Spleen (tissue), 11 donors: ENCODE data around the gene KRT71. TPM values are rescaled to one million over a fixed set of nuclear protein-coding genes. Genes with fewer than 3 reads are reported as not detected.

Source experiments
- DNase-seq: peaks from one replicate; pipeline ENCODE4 v3.0.0-alpha.2; 2020
- H3K27ac ChIP-seq, 8 donors: fragments of 200-600 bp; sonication (generic) in 7 of 8; 1 replicate in 4 of 8; 2 replicates in 4 of 8; pipeline versions ENCODE4 v1.5.0 to v1.8.0; 2016 to 2021; ENCODE audit warnings: inconsistent platforms in 4 of 8, mild to moderate bottlenecking in 4 of 8, moderate library complexity in 1 of 8
- H3K27me3 ChIP-seq, 7 donors: fragments of 200-600 bp; sonication (generic) in 6 of 7; replicated peaks in 1 of 7; 1 replicate in 4 of 7; 2 replicates in 3 of 7; pipeline versions ENCODE4 v1.5.0 to v1.8.0; 2016 to 2021; ENCODE audit warnings: inconsistent platforms in 3 of 7, mild to moderate bottlenecking in 1 of 7
- H3K36me3 ChIP-seq, 6 donors: fragments of 200-600 bp; sonication (generic) in 5 of 6; 1 replicate in 4 of 6; 2 replicates in 2 of 6; pipeline versions ENCODE4 v1.5.0 to v1.8.0; 2016 to 2021; ENCODE audit warnings: inconsistent platforms in 2 of 6
- H3K4me1 ChIP-seq, 6 donors: fragments of 200-600 bp; sonication (generic) in 5 of 6; 1 replicate in 3 of 6; 2 replicates in 3 of 6; pipeline versions ENCODE4 v1.5.0 to v1.8.0; 2016 to 2021; ENCODE audit warnings: inconsistent platforms in 3 of 6
- H3K4me3 ChIP-seq, 8 donors: fragments of 200-600 bp; sonication (generic) in 7 of 8; 1 replicate in 4 of 8; 2 replicates in 4 of 8; pipeline versions ENCODE4 v1.5.0 to v1.8.0; 2016 to 2021; ENCODE audit warnings: inconsistent platforms in 4 of 8, mild to moderate bottlenecking in 4 of 8, moderate library complexity in 2 of 8
- H3K9me3 ChIP-seq, 8 donors: fragments of 200-600 bp; sonication (generic) in 7 of 8; 1 replicate in 4 of 8; 2 replicates in 4 of 8; pipeline versions ENCODE4 v1.5.0 to v1.8.0; 2016 to 2021; ENCODE audit warnings: inconsistent platforms in 4 of 8
- CTCF ChIP-seq, 11 experiments: fragments of 200-600 bp in 7 of 11; fragments of 450-650 bp in 4 of 11; sonication (generic) in 4 of 11; IDR thresholded peaks in 8 of 11; conservative IDR thresholded peaks in 3 of 11; 1 replicate in 7 of 11; 2 replicates in 4 of 11; pipeline versions ENCODE4 v1.4.0 to v1.8.0; 2016 to 2021; ENCODE audit warnings: antibody characterized with exemption in 11 of 11, inconsistent platforms in 4 of 11, mild to moderate bottlenecking in 1 of 11
- POLR2A ChIP-seq, 3 donors: fragments of 450-650 bp; IDR thresholded peaks; one replicate each; pipeline ENCODE4 v1.5.1; 2017; ENCODE audit warnings: antibody characterized with exemption in 3 of 3, mild to moderate bottlenecking in 1 of 3
- POLR2AphosphoS5 ChIP-seq, 3 donors: sonication (generic); formaldehyde crosslinking; IDR thresholded peaks; one replicate each; pipeline ENCODE4 v1.5.1; 2017; ENCODE audit warnings: antibody characterized with exemption in 3 of 3
- WGBS, 5 donors: extraction: QIAGEN DNeasy Blood & Tissue Kit in 3 of 5; methylation state at CpG; one replicate each; pipeline versions ENCODE4 v1.1.5 to v1.1.7; 2013 to 2018; 5-methylcytosine and 5-hydroxymethylcytosine counted together
- intact Hi-C: fragments of 100-400 bp; cut with DNase I; formaldehyde crosslinking; loops from one replicate; pipeline ENCODE4 v1.15.0; 2023; ENCODE audit warnings: low total_unique reads
- polyA plus RNA-seq, 3 donors: library from polyadenylated mRNA; stranded (reverse); fragments of 200-250 nt; gene quantifications; one replicate each; pipeline ENCODE4 v1.2.1, GENCODE V29; 2013
- total RNA-seq, 7 donors: library from RNA; depleted of rRNA in 3 of 7; stranded (reverse); fragments of >200 nt in 3 of 7; fragmentation: NEBNext Ultra II Directional in 4 of 7; extraction: Animal tissue kit (Norgen Biotek cat#: 25700) in 4 of 7; gene quantifications; one replicate each; pipeline versions ENCODE4 v1.1.0 to v1.2.1, GENCODE V29; 2016 to 2021
- donor health status: healthy with polysubstance abuse.
- donor health status: DM: no; HTN: no; CAD: no; lungs with moderate emphysema.
- donor health status: DM: no; HTN: no; CAD: no.
- donor health status: Bipolar disorder and iron deficiency.
- donor health status: healthy.
- donor health status: DM: no; HTN: no; CAD: no.
- donor health status: DM: yes; HTN: yes; CAD: no.

KRT71 gene
- total and polyA plus RNA-seq, 10 donors, result not detected

GRCh38 chr12:52496054-52496453 lies 56.9 kb downstream of the KRT71 start:
- H3K36me3 ChIP-seq, result no peaks in the 10 kb centered on the region
- no peak overlapping the region for H3K27ac ChIP-seq
- no peak for DNase-seq
- intact Hi-C loops, result loop anchor here (10.0 kb wide), 1 partner anchor 111 kb away; the partner anchor contains the start of gene KRT84
- H3K9me3 ChIP-seq, result no peaks in the 10 kb centered on the region
- H3K27me3 ChIP-seq, result peaks cover 0 to 34% (median 0%) of the 10 kb centered on the region in 7 donors
- H3K4me1 ChIP-seq, result peaks cover 0 to 15% (median 6%) of the 10 kb centered on the region in 6 donors
- no peak overlapping the region for H3K4me3 ChIP-seq
- TF ChIP-seq POLR2A (IDR thresholded peaks at IDR 0.05), result no peak
- no peak for TF ChIP-seq POLR2AphosphoS5 (IDR thresholded peaks at IDR 0.05)
- no peak for TF ChIP-seq CTCF (IDR thresholded peaks at IDR 0.05 in 8 of 11, conservative IDR thresholded peaks at IDR 0.05 in 3 of 11)
- WGBS, 5 donors, result 35 to 63% (median 54%) methylated on average over 2 of the region's 2 CpGs

GRCh38 chr12:52495389-52495788 lies 57.6 kb downstream of the KRT71 start:
- no peak overlapping the region for H3K4me3 ChIP-seq
- H3K27me3 ChIP-seq, result peaks cover 0 to 37% (median 0%) of the 10 kb centered on the region in 7 donors
- peak overlapping the region in 1 of 8 donors; percentile 21 for H3K27ac ChIP-seq
- TF ChIP-seq POLR2A (IDR thresholded peaks at IDR 0.05) (no peak), CTCF (IDR thresholded peaks at IDR 0.05 in 8 of 11, conservative IDR thresholded peaks at IDR 0.05 in 3 of 11) (no peak), POLR2AphosphoS5 (IDR thresholded peaks at IDR 0.05) (no peak)
- intact Hi-C loops, result loop anchor here (10.0 kb wide), 1 partner anchor 111 kb away; the partner anchor contains the start of gene KRT84
- H3K9me3 ChIP-seq, result no peaks in the 10 kb centered on the region
- WGBS, 5 donors, result 40 to 46% (median 42%) methylated on average over 3 of the region's 3 CpGs
- peaks cover 0 to 15% (median 6%) of the 10 kb centered on the region in 6 donors for H3K4me1 ChIP-seq
- no peak for DNase-seq
- no peaks in the 10 kb centered on the region for H3K36me3 ChIP-seq

- Histone ChIP-seq H3K4me3 (no peak overlapping the region), H3K27me3 (peaks cover 0 to 36% (median 0%) of the 10 kb centered on the region in 7 donors), H3K36me3 (no peaks in the 10 kb centered on the region), H3K9me3 (no peaks in the 10 kb centered on the region), H3K4me1 (peaks cover 0 to 15% (median 6%) of the 10 kb centered on the region in 6 donors), H3K27ac (peak overlapping the region in 1 of 8 donors; percentile 21)
- intact Hi-C loops, result loop anchor here (10.0 kb wide), 1 partner anchor 110 kb away; the partner anchor contains the start of gene KRT84
- no peak for DNase-seq
- TF ChIP-seq POLR2A (IDR thresholded peaks at IDR 0.05) (no peak), POLR2AphosphoS5 (IDR thresholded peaks at IDR 0.05) (peak in 1 of 3 donors; percentile 35)
- 48 to 65% (median 58%) methylated on average over 3 to 4 of the region's 4 CpGs for WGBS, 5 donors
Measured at GRCh38 chr12:52494518-52494917, 58.4 kb downstream of the KRT71 start.

- Histone ChIP-seq H3K4me1 (peaks cover 0 to 15% (median 6%) of the 10 kb centered on the region in 6 donors), H3K4me3 (no peak overlapping the region), H3K36me3 (no peaks in the 10 kb centered on the region), H3K27ac (no peak overlapping the region), H3K27me3 (peaks cover 0 to 32% (median 0%) of the 10 kb centered on the region in 7 donors), H3K9me3 (no peaks in the 10 kb centered on the region)
- intact Hi-C loops, result loop anchor here (10.0 kb wide), 1 partner anchor 109 kb away; the partner anchor contains the start of gene KRT84
- no peak for TF ChIP-seq CTCF (IDR thresholded peaks at IDR 0.05 in 8 of 11, conservative IDR thresholded peaks at IDR 0.05 in 3 of 11)
- TF ChIP-seq POLR2A (IDR thresholded peaks at IDR 0.05), result no peak
- TF ChIP-seq POLR2AphosphoS5 (IDR thresholded peaks at IDR 0.05), result no peak
- 86 to 89% (median 88%) methylated on average over 1 of the region's 1 CpG for WGBS, 5 donors
- DNase-seq, result no peak
Measured at GRCh38 chr12:52494100-52494499, 58.8 kb downstream of the KRT71 start.

Other genes with a start within 250 kb of the KRT71 start
- not detected for gene KRT83, start 231.7 kb downstream of the KRT71 start, total RNA-seq
- not detected for gene KRT83, start 231.7 kb downstream of the KRT71 start, polyA plus RNA-seq
- gene KRT85, start 185.7 kb downstream of the KRT71 start, total RNA-seq, result under 1 TPM in 1 of 7 donors, not detected in 6; 0.52 TPM
- gene KRT85, start 185.7 kb downstream of the KRT71 start, polyA plus RNA-seq, result not detected
- under 1 TPM in 1 of 7 donors, not detected in 6; 0.52 TPM for gene KRT84, start 167.5 kb downstream of the KRT71 start, total RNA-seq
- not detected for gene KRT84, start 167.5 kb downstream of the KRT71 start, polyA plus RNA-seq
- gene KRT82, start 146.8 kb downstream of the KRT71 start, total RNA-seq, result not detected
- under 1 TPM in 1 of 3 donors, not detected in 2; 0.04 TPM for gene KRT82, start 146.8 kb downstream of the KRT71 start, polyA plus RNA-seq
- gene KRT75, start 118.8 kb downstream of the KRT71 start, total RNA-seq, result not detected
- not detected for gene KRT75, start 118.8 kb downstream of the KRT71 start, polyA plus RNA-seq
- not detected for gene KRT6B, start 101.0 kb downstream of the KRT71 start, total RNA-seq
- under 1 TPM; 0.03 to 0.10 (median 0.04) TPM for gene KRT6B, start 101.0 kb downstream of the KRT71 start, polyA plus RNA-seq
- not detected for gene KRT6C, start 79.3 kb downstream of the KRT71 start, total RNA-seq
- under 1 TPM; 0.03 to 0.07 (median 0.06) TPM for gene KRT6C, start 79.3 kb downstream of the KRT71 start, polyA plus RNA-seq
- gene KRT6A, start 59.9 kb downstream of the KRT71 start, total RNA-seq, result not detected
- gene KRT6A, start 59.9 kb downstream of the KRT71 start, polyA plus RNA-seq, result under 1 TPM; 0.42 to 0.83 (median 0.45) TPM
- 1 to 10 TPM in 2 of 7 donors, under 1 TPM in 2, not detected in 3; 0.23 to 1.5 (median 0.85) TPM for gene KRT5, start 32.8 kb downstream of the KRT71 start, total RNA-seq
- gene KRT5, start 32.8 kb downstream of the KRT71 start, polyA plus RNA-seq, result 1 to 10 TPM in 1 of 3 donors, under 1 TPM in 2; 0.93 to 1.9 (median 0.96) TPM
- not detected for gene KRT74, start 20.7 kb upstream of the KRT71 start, total RNA-seq
- gene KRT74, start 20.7 kb upstream of the KRT71 start, polyA plus RNA-seq, result not detected
- 1 to 10 TPM in 2 of 7 donors, under 1 TPM in 4, not detected in 1; 0.52 to 2.2 (median 0.78) TPM for gene KRT72, start 48.3 kb upstream of the KRT71 start, total RNA-seq
- 1 to 10 TPM in 2 of 3 donors, under 1 TPM in 1; 0.86 to 1.7 (median 1.4) TPM for gene KRT72, start 48.3 kb upstream of the KRT71 start, polyA plus RNA-seq
- 1 to 10 TPM in 3 of 7 donors, under 1 TPM in 4; 0.13 to 1.4 (median 0.59) TPM for gene KRT73, start 65.4 kb upstream of the KRT71 start, total RNA-seq
- gene KRT73, start 65.4 kb upstream of the KRT71 start, polyA plus RNA-seq, result under 1 TPM; 0.04 to 0.20 (median 0.16) TPM
- under 1 TPM in 3 of 7 donors, not detected in 4; 0.13 to 0.52 (median 0.26) TPM for gene KRT2, start 99.1 kb upstream of the KRT71 start, total RNA-seq
- gene KRT2, start 99.1 kb upstream of the KRT71 start, polyA plus RNA-seq, result under 1 TPM; 0.07 to 0.45 (median 0.42) TPM
- gene KRT1, start 127.3 kb upstream of the KRT71 start, total RNA-seq, result 1 to 10 TPM in 2 of 7 donors, under 1 TPM in 3, not detected in 2; 0.58 to 2.4 (median 0.68) TPM
- gene KRT1, start 127.3 kb upstream of the KRT71 start, polyA plus RNA-seq, result under 1 TPM in 1 of 3 donors, not detected in 2; 0.05 TPM
- gene KRT77, start 150.4 kb upstream of the KRT71 start, total RNA-seq, result not detected
- under 1 TPM in 1 of 3 donors, not detected in 2; 0.03 TPM for gene KRT77, start 150.4 kb upstream of the KRT71 start, polyA plus RNA-seq
- not detected for gene KRT76, start 224.2 kb upstream of the KRT71 start, total RNA-seq
- not detected for gene KRT76, start 224.2 kb upstream of the KRT71 start, polyA plus RNA-seq
- not detected for gene KRT3, start 243.0 kb upstream of the KRT71 start, total RNA-seq
- not detected for gene KRT3, start 243.0 kb upstream of the KRT71 start, polyA plus RNA-seq